SK-N-SH (cell line): ENCODE results near the gene F2.

Source experiments
- CTCF ChIP-seq: fragments of 200-600 bp; sonication (generic); IDR thresholded peaks from 2 replicates; pipeline ENCODE4 v1.6.1; 2017; ENCODE audit warnings: antibody characterized with exemption, mild to moderate bottlenecking, moderate library complexity
- EP300 ChIP-seq, 2 experiments: IDR thresholded peaks; 2 replicates each; pipeline versions ENCODE4 v1.4.0 to v1.6.1; 2012; ENCODE audit warnings: borderline replicate concordance in 1 of 2, low read depth in 1 of 2, low read length in 1 of 2
- FOXM1 ChIP-seq: IDR thresholded peaks from 2 replicates; pipeline ENCODE4 v1.4.0; 2012; ENCODE audit warnings: low read depth, mild to moderate bottlenecking
- GATA2 ChIP-seq: sonication (generic); formaldehyde crosslinking; IDR thresholded peaks from 2 replicates; pipeline ENCODE4 v1.5.0; 2020; ENCODE audit warnings: mild to moderate bottlenecking, missing genetic modification reagents
- JUND ChIP-seq: IDR thresholded peaks from 2 replicates; pipeline ENCODE4 v1.4.0; 2012
- MAX ChIP-seq: IDR thresholded peaks from 2 replicates; pipeline ENCODE4 v1.4.0; 2012; ENCODE audit warnings: low read depth
- RAD21 ChIP-seq: IDR thresholded peaks from 2 replicates; pipeline ENCODE4 v1.6.1; 2012; ENCODE audit warnings: mild to moderate bottlenecking, low read length

GRCh38 chr11:46680815-46681214, 38.2 kb upstream of the F2 start:
- TF ChIP-seq MAX: no peak
- TF ChIP-seq EP300 (IDR thresholded peaks at IDR 0.05; ENCODE audit: borderline replicate concordance in 1 of 2, low read depth in 1 of 2, low read length in 1 of 2): no peak
- TF ChIP-seq CTCF: no peak
- TF ChIP-seq GATA2 (CRISPR knock-in tag): no peak
- TF ChIP-seq RAD21: no peak
- no peak for TF ChIP-seq FOXM1
- no peak for TF ChIP-seq JUND
